Measurements from ENCODE around the gene PTGFRN. TPM values are rescaled to one million over a fixed set of nuclear protein-coding genes. Genes with fewer than 3 reads are reported as not detected.

The PTGFRN gene
- total and polyA plus RNA-seq, 2 of the 13 experiments (the other 11 are each of a cell fraction or from before 2014, with no cell fraction given): 3.3 to 11.3 TPM

- TF ChIP-seq, protein P1, sequence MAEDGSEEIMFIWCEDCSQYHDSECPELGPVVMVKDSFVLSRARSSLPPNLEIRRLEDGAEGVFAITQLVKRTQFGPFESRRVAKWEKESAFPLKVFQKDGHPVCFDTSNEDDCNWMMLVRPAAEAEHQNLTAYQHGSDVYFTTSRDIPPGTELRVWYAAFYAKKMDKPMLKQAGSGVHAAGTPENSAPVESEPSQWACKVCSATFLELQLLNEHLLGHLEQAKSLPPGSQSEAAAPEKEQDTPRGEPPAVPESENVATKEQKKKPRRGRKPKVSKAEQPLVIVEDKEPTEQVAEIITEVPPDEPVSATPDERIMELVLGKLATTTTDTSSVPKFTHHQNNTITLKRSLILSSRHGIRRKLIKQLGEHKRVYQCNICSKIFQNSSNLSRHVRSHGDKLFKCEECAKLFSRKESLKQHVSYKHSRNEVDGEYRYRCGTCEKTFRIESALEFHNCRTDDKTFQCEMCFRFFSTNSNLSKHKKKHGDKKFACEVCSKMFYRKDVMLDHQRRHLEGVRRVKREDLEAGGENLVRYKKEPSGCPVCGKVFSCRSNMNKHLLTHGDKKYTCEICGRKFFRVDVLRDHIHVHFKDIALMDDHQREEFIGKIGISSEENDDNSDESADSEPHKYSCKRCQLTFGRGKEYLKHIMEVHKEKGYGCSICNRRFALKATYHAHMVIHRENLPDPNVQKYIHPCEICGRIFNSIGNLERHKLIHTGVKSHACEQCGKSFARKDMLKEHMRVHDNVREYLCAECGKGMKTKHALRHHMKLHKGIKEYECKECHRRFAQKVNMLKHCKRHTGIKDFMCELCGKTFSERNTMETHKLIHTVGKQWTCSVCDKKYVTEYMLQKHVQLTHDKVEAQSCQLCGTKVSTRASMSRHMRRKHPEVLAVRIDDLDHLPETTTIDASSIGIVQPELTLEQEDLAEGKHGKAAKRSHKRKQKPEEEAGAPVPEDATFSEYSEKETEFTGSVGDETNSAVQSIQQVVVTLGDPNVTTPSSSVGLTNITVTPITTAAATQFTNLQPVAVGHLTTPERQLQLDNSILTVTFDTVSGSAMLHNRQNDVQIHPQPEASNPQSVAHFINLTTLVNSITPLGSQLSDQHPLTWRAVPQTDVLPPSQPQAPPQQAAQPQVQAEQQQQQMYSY (CRISPR knock-in tag; IDR thresholded peaks at IDR 0.05): no peak
- TF ChIP-seq PAWR (CRISPR knock-in tag; IDR thresholded peaks at IDR 0.05; ENCODE audit: borderline replicate concordance): no peak
Observed at GRCh38 chr1:116958110-116958509, 48.4 kb downstream of the PTGFRN start (continued).

- no peak for DNase-seq (ENCODE audit: low spot score)
- no peak for FAIRE-seq
- 38% methylated on average over 2 of the region's 2 CpGs for WGBS (ENCODE audit: low lambda C conversion rate)
- Histone ChIP-seq H3K27me3 (ENCODE audit: control insufficient read depth in 1 of 2, insufficient read depth in 2 of 2, low read length in 2 of 2) (no peaks in the 10 kb centered on the region; a peak in 1 of 5 replicates), H4K20me1 (ENCODE audit: insufficient read depth, low read length) (no peaks in the 10 kb centered on the region), H3K4me3 (replicated peaks in 1 of 3; ENCODE audit: insufficient read depth in 1 of 3, low read depth in 2 of 3, low read length in 3 of 3) (no peak overlapping the region), H3K4me2 (ENCODE audit: low read depth, low read length) (no peak overlapping the region), H3K79me2 (ENCODE audit: insufficient read depth, low read length) (no peaks in the 10 kb centered on the region), H3K27ac (ENCODE audit: extremely low read length, insufficient read depth, low read length) (no peak overlapping the region), H3K36me3 (replicated peaks in 1 of 2; ENCODE audit: control insufficient read depth in 1 of 2, insufficient read depth in 2 of 2, low read length in 2 of 2) (no peaks in the 10 kb centered on the region; a peak in 1 of 5 replicates), H2AFZ (ENCODE audit: low read length) (no peak overlapping the region), H3K9me3 (ENCODE audit: low read length) (no peaks in the 10 kb centered on the region), H3K9ac (ENCODE audit: insufficient read depth, low read depth, low read length) (no peak overlapping the region), H3K4me1 (ENCODE audit: insufficient read depth, low read length) (peaks cover 9% of the 10 kb centered on the region)
- no peak for ATAC-seq
- BruUV-seq (replicated peaks): no TSS peak
- intact Hi-C loops (cut with micrococcal nuclease; ENCODE audit: unreplicated experiment) (no loop called here), in situ Hi-C loops (cut with HindIII; ENCODE audit: extremely low pct_ligation_motif_present, low pct_unique_long_range_greater_than_20kb) (no loop called here)
- ChIA-PET CTCF (ENCODE audit: low intra/inter-chr PET ratio, low total read pairs) (no interaction called here), POLR2A (no interaction called here)
- TF ChIP-seq PPARG (CRISPR knock-in tag; conservative IDR thresholded peaks at IDR 0.05): no peak
- TF ChIP-seq TAF15 (IDR thresholded peaks at IDR 0.05; ENCODE audit: low read depth, low read length, poor library complexity, severe bottlenecking): no peak
- no peak for TF ChIP-seq SRF (IDR thresholded peaks at IDR 0.05; ENCODE audit: low read depth, low read length)
- no peak for TF ChIP-seq PHF5A (CRISPR knock-in tag; IDR thresholded peaks at IDR 0.05; ENCODE audit: low read depth, unreplicated experiment)
- TF ChIP-seq STAT6 (CRISPR knock-in tag; IDR thresholded peaks at IDR 0.05; ENCODE audit: borderline replicate concordance): no peak
- no peak for TF ChIP-seq ZEB1 (IDR thresholded peaks at IDR 0.05; ENCODE audit: insufficient replicate concordance, low read depth)
- TF ChIP-seq SNAPC2 (CRISPR knock-in tag; IDR thresholded peaks at IDR 0.05): no peak
- TF ChIP-seq SIX4 (CRISPR knock-in tag; IDR thresholded peaks at IDR 0.05): no peak
- no peak for TF ChIP-seq SMAD3 (CRISPR knock-in tag; IDR thresholded peaks at IDR 0.05)
- TF ChIP-seq JDP2 (CRISPR knock-in tag; IDR thresholded peaks at IDR 0.05; ENCODE audit: borderline replicate concordance): no peak
- TF ChIP-seq ZNF772 (CRISPR knock-in tag; IDR thresholded peaks at IDR 0.05): no peak
- TF ChIP-seq SAFB2 (CRISPR knock-in tag; IDR thresholded peaks at IDR 0.05; ENCODE audit: borderline replicate concordance, low read depth): no peak
- no peak for TF ChIP-seq ZNF484 (CRISPR knock-in tag; IDR thresholded peaks at IDR 0.05; ENCODE audit: borderline replicate concordance, low read depth)
- no peak for TF ChIP-seq ZNF703 (CRISPR knock-in tag; IDR thresholded peaks at IDR 0.05; ENCODE audit: borderline replicate concordance)
Observed at GRCh38 chr1:116958977-116959376, 49.3 kb downstream of the PTGFRN start.

Data from HepG2 (cell line).